DOHH2 (cell line): ENCODE results near the gene FREM3.

Experiments
- CTCF ChIP-seq: fragments of 200-600 bp; sonication (generic); IDR thresholded peaks from one replicate; pipeline ENCODE4 v1.5.1; 2014; ENCODE audit warnings: antibody characterized with exemption, mild to moderate bottlenecking, low read depth, low read length; ENCODE audit not compliant: poor library complexity, severe bottlenecking
- EZH2phosphoT487 ChIP-seq: fragments of 200-600 bp; sonication (generic); IDR thresholded peaks from 2 replicates; pipeline ENCODE4 v1.6.1; 2017; ENCODE audit warnings: borderline replicate concordance, mild to moderate bottlenecking, antibody characterized with exemption, low read length, moderate library complexity, mixed read lengths

GRCh38 chr4:143575331-143575730, 125.1 kb downstream of the FREM3 start:
- no peak for TF ChIP-seq CTCF
- no peak for TF ChIP-seq EZH2phosphoT487
